Mucosa of rectum (tissue), 2 donors: ENCODE results near the gene XRN1.
"Not testable (repeated sequence)": the region's sequence is repeated elsewhere in the genome, so short reads cannot be mapped to it uniquely, and the experiment has no call there.

Experiments
- H3K27ac ChIP-seq, 2 donors: one replicate each; pipeline ENCODE4 v1.7.0; 2013; ENCODE audit warnings: inconsistent platforms in 2 of 2, low read depth in 2 of 2, low read length in 2 of 2
- H3K27me3 ChIP-seq, 2 donors: one replicate each; pipeline ENCODE4 v1.7.0; 2013; ENCODE audit warnings: low read length in 2 of 2; ENCODE audit not compliant: control insufficient read depth in 2 of 2, insufficient read depth in 2 of 2
- H3K36me3 ChIP-seq, 2 donors: one replicate each; pipeline ENCODE4 v1.7.0; 2013; ENCODE audit warnings: low read length in 2 of 2; ENCODE audit not compliant: control insufficient read depth in 2 of 2, insufficient read depth in 2 of 2
- H3K4me1 ChIP-seq, 2 donors: one replicate each; pipeline ENCODE4 v1.7.0; 2013; ENCODE audit warnings: low read length in 2 of 2, mild to moderate bottlenecking in 1 of 2; ENCODE audit not compliant: control insufficient read depth in 2 of 2, insufficient read depth in 2 of 2
- H3K4me3 ChIP-seq, 2 donors: one replicate each; pipeline ENCODE4 v1.7.0; 2013; ENCODE audit warnings: low read length in 2 of 2
- H3K9ac ChIP-seq, 2 donors: one replicate each; pipeline ENCODE4 v1.7.0; 2013; ENCODE audit warnings: low read length in 2 of 2, low read depth in 1 of 2, mild to moderate bottlenecking in 1 of 2
- H3K9me3 ChIP-seq, 2 donors: one replicate each; pipeline ENCODE4 v1.7.0; 2013; ENCODE audit warnings: low read length in 2 of 2; ENCODE audit not compliant: control insufficient read depth in 2 of 2
- donor health status: healthy.
- donor health status: Normal muscosa, but diverticular disease.

The XRN1 gene

DNA sequence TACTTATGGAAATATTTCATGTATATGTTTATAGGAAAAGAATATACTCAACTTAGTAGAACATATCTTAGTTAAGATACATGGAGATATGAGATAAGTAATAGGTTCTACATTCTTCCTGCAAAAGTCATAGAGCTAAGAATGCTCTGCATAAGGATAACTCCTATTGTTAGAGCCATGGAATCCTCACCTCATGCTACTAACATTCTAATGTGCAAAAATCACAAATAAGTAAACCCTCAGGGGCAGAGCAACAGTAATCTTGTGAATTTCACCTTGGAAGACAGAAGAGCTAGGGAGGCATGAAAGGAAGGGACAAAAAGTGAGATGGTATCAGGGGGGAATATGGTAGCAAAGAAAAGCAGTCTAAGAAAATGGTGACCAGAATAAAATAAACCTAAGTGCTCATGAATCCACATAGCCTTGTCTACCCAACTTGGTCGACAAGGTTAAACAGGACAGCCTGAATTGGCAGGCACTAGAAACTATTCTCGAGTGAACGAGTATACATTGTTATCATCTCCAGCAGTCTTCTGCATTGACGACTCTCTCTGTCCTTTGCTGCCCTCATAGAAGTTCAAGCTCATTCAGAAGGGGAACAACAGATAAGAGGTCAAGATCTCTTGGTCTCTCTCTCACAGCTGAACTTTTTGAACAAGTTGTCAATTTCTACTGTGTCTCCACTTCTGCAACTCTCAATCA is 52.8 kb downstream of the XRN1 start:
- Histone ChIP-seq H3K27me3 (no peaks in the 10 kb centered on the region), H3K27ac (no peak overlapping the region), H3K9me3 (no peaks in the 10 kb centered on the region), H3K36me3 (peaks cover 45 to 52% of the 10 kb centered on the region in 2 donors), H3K4me1 (no peaks in the 10 kb centered on the region), H3K4me3 (no peak overlapping the region), H3K9ac (no peak overlapping the region)

DNA sequence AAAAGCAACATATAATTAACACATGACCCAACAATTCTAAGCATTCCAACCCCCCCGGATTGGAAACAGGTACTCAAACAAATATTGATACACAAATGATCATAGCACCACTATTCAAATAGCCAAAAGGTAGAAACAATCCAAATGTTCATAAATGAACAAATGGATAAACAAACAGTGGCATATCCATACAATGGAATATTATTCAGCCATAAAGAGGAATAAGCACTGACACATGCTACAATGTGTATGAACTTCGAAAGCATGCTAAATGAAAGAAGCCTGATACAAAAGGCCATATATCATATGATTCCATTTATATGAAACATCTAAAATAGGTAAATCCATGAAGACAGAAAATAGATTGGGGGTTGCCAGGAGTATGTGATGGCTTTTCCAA is 62.8 kb downstream of the XRN1 start:
- H3K9me3 ChIP-seq, result no peaks in the 10 kb centered on the region
- H3K36me3 ChIP-seq, result peaks cover 47 to 56% of the 10 kb centered on the region in 2 donors
- H3K27me3 ChIP-seq, result no peaks in the 10 kb centered on the region
- no peaks in the 10 kb centered on the region for H3K4me1 ChIP-seq
- no peak overlapping the region for H3K9ac ChIP-seq
- no peak overlapping the region for H3K4me3 ChIP-seq
- no peak overlapping the region for H3K27ac ChIP-seq

- H3K9me3 ChIP-seq, result no peaks in the 10 kb centered on the region
- H3K4me3 ChIP-seq, result no peak overlapping the region
- no peak overlapping the region for H3K9ac ChIP-seq
- H3K27me3 ChIP-seq, result no peaks in the 10 kb centered on the region
- peaks cover 21 to 26% of the 10 kb centered on the region in 2 donors for H3K36me3 ChIP-seq
- no peak overlapping the region for H3K27ac ChIP-seq
- no peaks in the 10 kb centered on the region for H3K4me1 ChIP-seq
Observed at GRCh38 chr3:142374687-142375086, 73.2 kb downstream of the XRN1 start.

DNA sequence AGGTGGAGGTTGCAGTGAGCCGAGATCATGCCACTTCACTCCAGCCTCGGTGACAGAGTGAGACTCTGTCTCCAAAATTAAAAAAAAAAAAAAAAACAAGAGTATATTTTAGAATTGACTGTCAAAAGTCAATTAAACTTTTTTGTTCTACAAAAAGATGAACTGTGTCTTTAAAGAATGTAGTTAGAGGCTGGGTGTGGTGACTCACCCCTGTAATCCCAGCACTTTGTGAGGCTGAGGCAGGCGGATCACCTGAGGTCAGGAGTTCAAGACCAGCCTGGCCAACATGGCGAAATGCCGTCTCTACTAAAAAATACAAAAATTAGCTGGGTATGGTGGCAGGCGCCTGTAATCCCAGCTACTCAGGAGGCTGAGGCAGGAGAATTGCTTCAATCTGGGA is 78.3 kb downstream of the XRN1 start:
- not testable (repeated sequence) for H3K4me3 ChIP-seq, H3K4me1 ChIP-seq, H3K27ac ChIP-seq, H3K9ac ChIP-seq, H3K9me3 ChIP-seq, H3K27me3 ChIP-seq
- peaks cover 13 to 15% of the 10 kb centered on the region in 2 donors for H3K36me3 ChIP-seq

DNA sequence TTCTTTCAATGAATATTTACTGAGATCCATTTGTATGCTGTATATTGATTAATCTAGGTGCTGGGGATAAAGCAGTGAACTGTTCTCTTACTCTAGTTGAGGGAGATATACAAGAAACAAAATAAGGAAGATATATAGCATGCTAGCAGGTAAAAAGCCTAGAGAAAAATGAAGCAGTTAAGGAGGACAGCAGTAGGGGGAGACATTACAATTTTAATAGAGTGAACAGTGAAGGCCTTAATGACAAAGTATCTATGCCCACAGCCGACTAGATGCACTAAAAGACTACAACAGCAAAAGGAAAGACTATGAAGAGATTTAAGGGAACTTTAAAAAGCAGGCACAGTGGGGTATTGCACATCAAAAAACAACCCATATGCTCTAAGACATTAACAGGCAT is 81.4 kb downstream of the XRN1 start:
- Histone ChIP-seq H3K9ac (no peak overlapping the region), H3K27ac (no peak overlapping the region), H3K9me3 (no peaks in the 10 kb centered on the region), H3K4me3 (no peak overlapping the region), H3K36me3 (peaks cover 13 to 14% of the 10 kb centered on the region in 2 donors), H3K4me1 (no peaks in the 10 kb centered on the region), H3K27me3 (no peaks in the 10 kb centered on the region)

DNA sequence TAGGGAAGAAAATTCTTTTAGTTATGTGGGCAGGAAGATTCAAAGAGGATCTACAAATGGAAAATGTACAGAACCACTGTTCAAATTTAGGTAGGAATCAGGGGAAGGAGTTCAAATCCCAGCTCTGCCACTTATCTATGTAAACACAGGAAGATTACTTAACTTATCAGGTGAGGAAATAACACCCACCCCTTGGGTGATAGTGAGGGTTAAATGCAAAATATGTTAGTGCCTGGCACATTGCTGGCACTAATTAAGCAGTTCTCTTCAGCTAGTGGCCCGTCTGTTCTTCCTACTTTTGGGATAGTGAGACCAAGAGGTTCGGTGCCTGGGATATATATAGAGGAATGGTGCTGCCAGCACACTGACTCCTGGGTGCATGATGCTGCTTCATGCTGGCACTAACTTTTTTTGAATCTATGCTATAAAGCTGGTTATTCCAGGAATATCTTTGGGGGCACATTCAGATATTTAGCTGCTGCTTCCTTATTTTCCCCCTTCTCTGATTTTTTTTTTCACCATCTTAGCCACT is 83.8 kb downstream of the XRN1 start:
- Histone ChIP-seq H3K9me3 (no peaks in the 10 kb centered on the region), H3K9ac (no peak overlapping the region), H3K27me3 (no peaks in the 10 kb centered on the region), H3K4me3 (no peak overlapping the region), H3K36me3 (peaks cover 19 to 22% of the 10 kb centered on the region in 2 donors), H3K4me1 (no peaks in the 10 kb centered on the region), H3K27ac (no peak overlapping the region)

- not testable (repeated sequence) for H3K4me1 ChIP-seq, H3K9me3 ChIP-seq, H3K9ac ChIP-seq, H3K27ac ChIP-seq, H3K4me3 ChIP-seq, H3K27me3 ChIP-seq
- peaks cover 19 to 24% of the 10 kb centered on the region in 2 donors for H3K36me3 ChIP-seq
Observed at GRCh38 chr3:142363433-142363832, 84.4 kb downstream of the XRN1 start.

- no peak overlapping the region for H3K4me3 ChIP-seq
- H3K36me3 ChIP-seq, result peaks cover 44 to 47% of the 10 kb centered on the region in 2 donors
- no peak overlapping the region for H3K27ac ChIP-seq
- H3K27me3 ChIP-seq, result no peaks in the 10 kb centered on the region
- H3K4me1 ChIP-seq, result no peaks in the 10 kb centered on the region
- no peaks in the 10 kb centered on the region for H3K9me3 ChIP-seq
- no peak overlapping the region for H3K9ac ChIP-seq
Observed at GRCh38 chr3:142359367-142359766, 88.5 kb downstream of the XRN1 start.

DNA sequence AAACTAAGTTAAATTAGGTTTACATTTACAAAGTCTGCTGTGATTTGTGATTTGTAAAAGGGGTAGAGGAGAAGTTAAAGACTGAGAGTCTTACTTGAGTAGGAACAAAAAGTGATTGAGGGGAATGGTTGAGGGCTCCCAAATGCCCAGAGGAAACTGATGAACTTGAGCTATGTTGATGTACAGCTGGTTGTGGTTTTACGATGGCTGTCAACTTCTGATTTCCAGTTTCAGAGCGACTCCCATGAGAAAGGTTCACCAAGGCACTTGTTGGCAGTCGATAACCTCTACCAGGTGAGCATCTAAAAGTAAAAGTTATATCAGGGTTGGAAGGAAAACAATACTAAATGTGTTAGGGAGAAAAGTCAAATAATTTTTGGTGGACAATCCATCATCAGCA is 91.0 kb downstream of the XRN1 start:
- no peak overlapping the region for H3K4me3 ChIP-seq
- no peak overlapping the region for H3K9ac ChIP-seq
- H3K9me3 ChIP-seq, result no peaks in the 10 kb centered on the region
- peaks cover 52 to 60% of the 10 kb centered on the region in 2 donors for H3K36me3 ChIP-seq
- H3K27ac ChIP-seq, result no peak overlapping the region
- H3K27me3 ChIP-seq, result no peaks in the 10 kb centered on the region
- no peaks in the 10 kb centered on the region for H3K4me1 ChIP-seq

DNA sequence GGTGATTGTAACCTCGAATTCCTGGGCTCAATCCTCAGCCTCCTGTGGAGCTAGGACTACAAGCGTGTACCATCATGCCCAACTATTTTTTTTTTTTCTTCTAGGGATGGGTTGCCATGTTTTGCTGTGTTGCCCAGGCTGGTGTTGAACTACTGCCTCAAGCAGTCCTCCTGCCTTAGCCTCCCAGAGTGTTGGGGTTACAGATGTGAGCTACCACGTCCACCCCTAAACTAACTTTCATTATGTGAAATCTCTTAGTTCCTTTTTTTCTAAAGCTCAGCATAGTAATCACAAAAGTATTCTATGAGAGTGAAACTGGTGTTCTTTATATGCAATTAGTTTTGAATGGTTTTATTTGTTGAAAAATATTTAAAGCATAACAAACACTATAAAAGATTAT is 92.1 kb downstream of the XRN1 start:
- Histone ChIP-seq H3K4me1 (no peaks in the 10 kb centered on the region), H3K9ac (no peak overlapping the region), H3K9me3 (no peaks in the 10 kb centered on the region), H3K4me3 (no peak overlapping the region), H3K36me3 (peaks cover 57 to 59% of the 10 kb centered on the region in 2 donors), H3K27me3 (no peaks in the 10 kb centered on the region), H3K27ac (no peak overlapping the region)
